H1 (cell line): ENCODE data around the gene EFHC1.
A peak's percentile ranks its signal among the peaks of the same experiment; 100 is the strongest.

Source experiments
- CEBPB ChIP-seq: IDR thresholded peaks from 2 replicates; pipeline ENCODE4 v1.6.1; 2012; ENCODE audit warnings: low read depth, low read length
- KDM1A ChIP-seq: fragments of 200-600, 300-600 bp; sonication (generic); IDR thresholded peaks from 2 replicates; pipeline ENCODE4 v1.7.1; 2016; ENCODE audit warnings: mild to moderate bottlenecking, low read length, borderline replicate concordance
- NRF1 ChIP-seq: IDR thresholded peaks from 2 replicates; pipeline ENCODE4 v1.6.1; 2011; ENCODE audit warnings: mild to moderate bottlenecking, low read depth, low read length, improper control_type of control experiment
- POLR2A ChIP-seq, 2 experiments: IDR thresholded peaks; 1 replicate in 1 of 2; 2 replicates in 1 of 2; pipeline ENCODE4 v1.6.1; 2011; ENCODE audit warnings: low read depth in 2 of 2, low read length in 2 of 2, mild to moderate bottlenecking in 2 of 2; ENCODE audit errors: control extremely low read depth in 1 of 2
- POLR2AphosphoS5 ChIP-seq: IDR thresholded peaks from 2 replicates; pipeline ENCODE4 v1.6.1; 2011; ENCODE audit warnings: low read depth, low read length
- SIN3A ChIP-seq, 2 experiments: IDR thresholded peaks in 1 of 2; conservative IDR thresholded peaks in 1 of 2; 2 replicates each; pipeline ENCODE4 v1.6.1; 2011 to 2012; ENCODE audit warnings: low read length in 2 of 2, improper control_type of control experiment in 1 of 2, low read depth in 1 of 2, mild to moderate bottlenecking in 1 of 2
- SUZ12 ChIP-seq: fragments of 200-600 bp; sonication (generic); IDR thresholded peaks from 2 replicates; pipeline ENCODE4 v1.6.1; 2012; ENCODE audit warnings: mild to moderate bottlenecking, inconsistent platforms, low read length, moderate library complexity, mixed read lengths
- TF ChIP-seq, protein P1 (sequence below), 3 experiments: IDR thresholded peaks; 1 replicate in 2 of 3; 2 replicates in 1 of 3; pipeline versions ENCODE4 v1.5.1 to v1.6.1; 2011; ENCODE audit warnings: low read length in 3 of 3, mild to moderate bottlenecking in 3 of 3, inconsistent platforms in 2 of 3, low read depth in 1 of 3, moderate library complexity in 1 of 3; ENCODE audit not compliant: insufficient read depth in 1 of 3; ENCODE audit errors: control extremely low read depth in 1 of 3

DNA sequence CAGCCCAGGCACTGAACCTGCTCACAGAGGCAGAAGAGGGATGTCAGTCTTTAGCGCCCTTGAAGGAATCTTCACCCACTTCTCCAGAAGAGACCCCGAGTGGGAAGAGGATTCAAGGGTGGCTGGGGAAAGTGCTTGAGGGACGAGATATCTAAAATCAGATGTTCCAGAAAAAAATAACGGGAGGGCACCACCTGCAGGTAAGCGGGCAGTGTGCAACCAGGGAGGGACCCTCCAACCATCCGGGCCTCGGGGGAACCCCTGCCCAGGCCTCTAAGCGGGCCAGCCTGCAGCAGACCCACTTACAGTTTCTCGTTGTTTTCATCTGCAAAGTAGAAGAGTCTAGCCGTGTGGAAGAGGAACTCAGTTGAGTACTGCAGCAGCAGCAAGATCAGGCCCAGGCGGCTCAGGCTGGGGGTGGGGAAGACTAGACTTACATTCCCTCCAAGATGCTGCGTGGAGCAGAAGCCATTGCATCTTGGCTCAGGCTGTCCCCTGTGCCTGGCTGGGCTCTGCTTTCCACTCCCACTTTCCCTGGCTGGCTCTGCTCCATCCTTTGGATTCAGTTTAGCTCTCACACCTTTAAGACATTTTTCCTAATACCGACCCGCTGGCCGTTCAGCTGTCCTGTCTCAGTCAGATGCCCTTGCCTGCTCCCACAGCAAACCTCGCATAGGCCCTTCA lies 85.7 kb downstream of the EFHC1 start:
- TF ChIP-seq, protein P1, sequence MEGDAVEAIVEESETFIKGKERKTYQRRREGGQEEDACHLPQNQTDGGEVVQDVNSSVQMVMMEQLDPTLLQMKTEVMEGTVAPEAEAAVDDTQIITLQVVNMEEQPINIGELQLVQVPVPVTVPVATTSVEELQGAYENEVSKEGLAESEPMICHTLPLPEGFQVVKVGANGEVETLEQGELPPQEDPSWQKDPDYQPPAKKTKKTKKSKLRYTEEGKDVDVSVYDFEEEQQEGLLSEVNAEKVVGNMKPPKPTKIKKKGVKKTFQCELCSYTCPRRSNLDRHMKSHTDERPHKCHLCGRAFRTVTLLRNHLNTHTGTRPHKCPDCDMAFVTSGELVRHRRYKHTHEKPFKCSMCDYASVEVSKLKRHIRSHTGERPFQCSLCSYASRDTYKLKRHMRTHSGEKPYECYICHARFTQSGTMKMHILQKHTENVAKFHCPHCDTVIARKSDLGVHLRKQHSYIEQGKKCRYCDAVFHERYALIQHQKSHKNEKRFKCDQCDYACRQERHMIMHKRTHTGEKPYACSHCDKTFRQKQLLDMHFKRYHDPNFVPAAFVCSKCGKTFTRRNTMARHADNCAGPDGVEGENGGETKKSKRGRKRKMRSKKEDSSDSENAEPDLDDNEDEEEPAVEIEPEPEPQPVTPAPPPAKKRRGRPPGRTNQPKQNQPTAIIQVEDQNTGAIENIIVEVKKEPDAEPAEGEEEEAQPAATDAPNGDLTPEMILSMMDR (IDR thresholded peaks at IDR 0.05; ENCODE audit: control extremely low read depth in 1 of 3, insufficient read depth in 1 of 3, low read depth in 1 of 3, low read length in 3 of 3) = peak; percentile 31 to 45 (median 37)
- TF ChIP-seq POLR2AphosphoS5 = no peak
- TF ChIP-seq POLR2A (IDR thresholded peaks at IDR 0.05; ENCODE audit: control extremely low read depth in 1 of 2, low read depth in 2 of 2, low read length in 2 of 2) = no peak
- no peak for TF ChIP-seq SIN3A (conservative IDR thresholded peaks at IDR 0.05 in 1 of 2, IDR thresholded peaks at IDR 0.05 in 1 of 2; ENCODE audit: low read depth in 1 of 2, low read length in 2 of 2)
- TF ChIP-seq NRF1 = no peak
- TF ChIP-seq KDM1A = no peak
- TF ChIP-seq SUZ12 = no peak
- TF ChIP-seq CEBPB = no peak
